ENCODE results near the gene PAK1IP1. TPM values are rescaled to one million over a fixed set of nuclear protein-coding genes. Genes with fewer than 3 reads are reported as not detected.
A peak's percentile ranks its signal among the peaks of the same experiment; 100 is the strongest.

Gene PAK1IP1
- total RNA-seq, 1 donor from 2014 or later = 29.7 TPM

DNA sequence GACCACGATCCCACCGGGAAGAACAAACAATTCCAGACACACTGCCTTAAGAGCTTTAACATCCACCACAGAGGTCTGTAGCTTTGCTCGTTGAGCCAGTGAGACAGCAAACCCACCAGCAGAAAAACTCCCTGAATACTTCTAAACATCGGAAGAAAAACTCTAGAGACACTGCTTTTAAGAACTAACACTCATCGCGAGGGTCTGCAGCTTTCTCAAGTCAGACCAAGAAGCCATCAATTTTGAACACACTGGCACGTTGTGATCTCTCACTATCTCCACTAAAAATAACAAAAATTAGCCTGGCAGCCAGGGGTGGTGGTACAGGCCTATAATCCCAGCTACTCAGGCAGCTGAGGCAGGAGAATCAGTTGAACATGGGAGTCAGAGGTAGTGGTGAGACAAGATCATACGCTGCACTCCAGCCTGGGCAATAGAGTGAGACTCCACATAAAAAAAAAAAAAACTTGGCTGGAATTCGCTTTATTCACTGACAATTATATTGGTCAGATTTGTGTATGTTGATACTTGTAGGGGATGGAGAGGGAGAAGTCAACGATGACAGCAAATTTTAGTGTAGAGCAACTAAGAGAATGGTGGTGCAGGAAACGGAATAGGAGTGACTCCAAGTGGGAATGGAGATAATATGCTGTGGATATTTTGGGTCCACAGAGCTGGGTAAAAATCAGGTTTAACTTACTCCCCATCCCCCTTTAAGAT lies 27.2 kb downstream of the PAK1IP1 start:
- H3K4me3 ChIP-seq (ENCODE audit: low read depth, low read length) = peak overlapping the region; percentile 77
- TF ChIP-seq, protein P1, sequence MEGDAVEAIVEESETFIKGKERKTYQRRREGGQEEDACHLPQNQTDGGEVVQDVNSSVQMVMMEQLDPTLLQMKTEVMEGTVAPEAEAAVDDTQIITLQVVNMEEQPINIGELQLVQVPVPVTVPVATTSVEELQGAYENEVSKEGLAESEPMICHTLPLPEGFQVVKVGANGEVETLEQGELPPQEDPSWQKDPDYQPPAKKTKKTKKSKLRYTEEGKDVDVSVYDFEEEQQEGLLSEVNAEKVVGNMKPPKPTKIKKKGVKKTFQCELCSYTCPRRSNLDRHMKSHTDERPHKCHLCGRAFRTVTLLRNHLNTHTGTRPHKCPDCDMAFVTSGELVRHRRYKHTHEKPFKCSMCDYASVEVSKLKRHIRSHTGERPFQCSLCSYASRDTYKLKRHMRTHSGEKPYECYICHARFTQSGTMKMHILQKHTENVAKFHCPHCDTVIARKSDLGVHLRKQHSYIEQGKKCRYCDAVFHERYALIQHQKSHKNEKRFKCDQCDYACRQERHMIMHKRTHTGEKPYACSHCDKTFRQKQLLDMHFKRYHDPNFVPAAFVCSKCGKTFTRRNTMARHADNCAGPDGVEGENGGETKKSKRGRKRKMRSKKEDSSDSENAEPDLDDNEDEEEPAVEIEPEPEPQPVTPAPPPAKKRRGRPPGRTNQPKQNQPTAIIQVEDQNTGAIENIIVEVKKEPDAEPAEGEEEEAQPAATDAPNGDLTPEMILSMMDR (conservative IDR thresholded peaks at IDR 0.05; ENCODE audit: low read depth, low read length) = no peak
- DNase-seq (ENCODE audit: low read depth) = no peak

DNA sequence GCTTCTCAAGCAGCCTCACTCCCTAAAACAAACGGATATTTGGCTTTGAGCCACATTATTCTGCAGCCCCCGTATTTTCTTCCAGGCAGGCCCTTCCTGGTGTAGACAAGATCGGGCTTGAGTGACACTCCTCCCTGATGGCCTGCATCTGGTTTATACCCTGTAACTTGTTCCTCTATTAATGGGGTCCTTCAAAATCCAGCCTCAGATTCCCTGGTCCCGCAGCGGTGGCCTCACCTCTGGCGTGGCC lies 27.7 kb downstream of the PAK1IP1 start:
- peak overlapping the region; percentile 77 for H3K4me3 ChIP-seq (ENCODE audit: low read depth, low read length)
- no peak for DNase-seq (ENCODE audit: low read depth)
- TF ChIP-seq, protein P1 (conservative IDR thresholded peaks at IDR 0.05; ENCODE audit: low read depth, low read length) = no peak

DNA sequence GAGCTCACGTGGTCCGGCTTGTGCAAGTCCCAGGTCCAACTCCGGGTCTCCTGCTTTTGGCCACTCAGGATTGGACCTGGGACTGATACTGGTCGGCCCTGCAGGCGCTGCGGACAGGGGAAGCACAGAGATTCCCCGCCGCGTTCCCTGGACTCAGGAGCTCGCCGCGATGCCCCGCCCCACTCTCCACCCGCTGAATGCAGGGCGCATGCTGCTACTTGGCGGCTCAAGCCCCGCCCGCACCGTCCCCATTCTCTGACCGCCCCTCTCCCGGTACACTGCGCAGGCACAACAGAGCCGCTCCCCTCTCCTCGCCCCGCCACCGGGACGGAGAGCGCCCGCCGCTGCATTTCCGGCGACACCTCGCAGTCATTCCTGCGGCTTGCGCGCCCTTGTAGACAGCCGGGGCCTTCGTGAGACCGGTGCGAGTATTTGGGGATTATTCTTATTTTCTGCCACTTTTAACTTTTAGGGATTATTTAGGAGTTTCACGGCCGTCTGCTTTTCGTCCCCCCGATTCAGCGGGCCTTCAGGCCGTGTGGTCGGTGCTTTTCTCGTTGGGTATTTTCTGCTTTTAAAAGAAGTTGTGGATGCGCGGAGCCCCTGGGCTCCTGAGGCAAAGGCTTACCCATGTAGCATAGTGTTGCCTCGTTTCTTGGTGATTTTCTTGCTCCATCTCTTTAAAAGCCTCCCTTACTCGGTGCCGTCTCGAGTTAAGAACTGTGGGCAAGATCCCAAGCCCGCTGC lies 28.2 kb downstream of the PAK1IP1 start, which contains the start of gene TMEM14C:
Gene TMEM14C, plus strand, starts transcription at position 251 of the 747 bp plus-strand sequence. CDS start 1,544 bp downstream, outside the sequence.
- DNase-seq (ENCODE audit: low read depth) = peak; percentile 79

DNA sequence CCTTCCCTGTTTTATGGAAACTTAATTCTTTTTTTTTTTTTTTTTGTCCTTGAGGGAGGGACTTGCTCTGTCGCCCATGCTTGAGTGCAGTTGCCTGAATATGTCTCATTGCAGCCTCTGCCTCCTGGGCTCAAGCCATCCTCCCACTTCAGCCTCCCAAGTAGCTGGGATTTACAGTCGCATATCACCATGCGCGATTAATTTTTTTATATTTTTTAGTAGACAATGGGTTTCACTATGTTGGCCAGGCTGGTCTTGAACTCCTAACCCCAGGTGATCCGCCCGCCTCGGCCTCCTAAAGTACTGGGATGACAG lies 28.8 kb downstream of the PAK1IP1 start:
- TF ChIP-seq, protein P1 (conservative IDR thresholded peaks at IDR 0.05; ENCODE audit: low read depth, low read length) = no peak

More for the DNA sequence above, 28.2 kb downstream of the PAK1IP1 start, which contains the start of gene TMEM14C:
- TF ChIP-seq, protein P1 (conservative IDR thresholded peaks at IDR 0.05; ENCODE audit: low read depth, low read length) = no peak
- H3K4me3 ChIP-seq (ENCODE audit: low read depth, low read length) = peak within 1 kb of the TSS; percentile 77

DNA sequence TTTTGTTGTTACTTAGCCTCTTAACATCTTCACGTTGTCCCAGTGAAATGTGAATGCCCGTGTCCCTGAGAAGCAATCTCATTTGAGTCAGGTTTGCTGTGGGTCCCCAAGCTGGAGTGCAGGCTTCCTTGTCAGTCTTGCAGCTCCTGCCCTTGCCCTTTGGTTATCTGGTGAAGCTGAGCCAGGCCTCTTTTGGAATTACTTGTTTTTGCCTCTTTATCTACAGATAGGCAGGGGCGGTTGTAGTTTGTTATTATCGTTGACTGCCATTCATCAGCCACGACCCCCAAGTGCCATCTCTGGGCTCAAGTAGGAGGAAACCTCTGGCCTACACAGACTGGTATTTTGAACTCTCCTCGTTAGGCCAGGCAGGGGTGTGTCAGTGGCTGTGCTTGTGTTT lies 30.3 kb downstream of the PAK1IP1 start:
- DNase-seq (ENCODE audit: low read depth) = no peak
- no peak overlapping the region for H3K4me3 ChIP-seq (ENCODE audit: low read depth, low read length)
- TF ChIP-seq, protein P1 (conservative IDR thresholded peaks at IDR 0.05; ENCODE audit: low read depth, low read length) = no peak

More for the DNA sequence above, 28.8 kb downstream of the PAK1IP1 start:
- no peak for DNase-seq (ENCODE audit: low read depth)
- peak overlapping the region; percentile 77 for H3K4me3 ChIP-seq (ENCODE audit: low read depth, low read length)

DNA sequence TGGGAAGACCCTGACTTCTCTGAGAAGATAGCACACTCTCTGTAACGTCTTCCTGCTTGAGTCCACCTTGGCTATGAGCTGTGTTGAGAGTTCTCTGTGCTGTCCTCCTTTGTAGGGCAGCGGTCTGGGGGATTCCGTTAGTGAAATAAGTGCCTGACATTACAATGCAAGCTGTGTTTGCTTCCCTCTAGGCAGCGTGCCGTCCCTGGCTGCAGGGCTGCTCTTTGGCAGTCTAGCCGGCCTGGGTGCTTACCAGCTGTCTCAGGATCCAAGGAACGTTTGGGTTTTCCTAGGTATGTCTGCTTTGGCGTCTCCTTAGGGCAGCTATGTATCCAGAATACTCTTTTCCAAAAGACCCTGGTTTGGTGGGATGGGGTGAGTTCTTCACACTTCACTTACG lies 30.9 kb downstream of the PAK1IP1 start:
- TF ChIP-seq, protein P1 (conservative IDR thresholded peaks at IDR 0.05; ENCODE audit: low read depth, low read length) = no peak
- no peak for DNase-seq (ENCODE audit: low read depth)
- H3K4me3 ChIP-seq (ENCODE audit: low read depth, low read length) = no peak overlapping the region

Measured in epithelial cell of proximal tubule (primary cell).